CD14-positive monocyte (primary cell): ENCODE results near the gene PLOD3. TPM values are rescaled to one million over a fixed set of nuclear protein-coding genes. Genes with fewer than 3 reads are reported as not detected.

Source experiments
- DNase-seq, 3 donors: peaks; one replicate each; pipeline ENCODE4 v3.0.0-alpha.2; 2011 to 2022
- H2AFZ ChIP-seq: 2 replicates; pipeline ENCODE4 v1.6.0; 2012; ENCODE audit warnings: mild to moderate bottlenecking, low read depth, low read length, inconsistent platforms; ENCODE audit not compliant: insufficient read depth, poor library complexity, severe bottlenecking
- H3K27ac ChIP-seq, 2 donors: 1 replicate in 1 of 2; 2 replicates in 1 of 2; pipeline ENCODE4 v1.5.1; 2012 to 2013; ENCODE audit warnings: low read length in 2 of 2, control low read depth in 1 of 2, inconsistent platforms in 1 of 2, low read depth in 1 of 2, mild to moderate bottlenecking in 1 of 2
- H3K27me3 ChIP-seq, 2 donors: one replicate each; pipeline versions ENCODE4 v1.6.0 to v1.6.1; 2011 to 2013; ENCODE audit warnings: low read length in 2 of 2; ENCODE audit not compliant: control insufficient read depth in 2 of 2, insufficient read depth in 2 of 2
- H3K36me3 ChIP-seq, 2 donors: replicated peaks in 1 of 2; 1 replicate in 1 of 2; 2 replicates in 1 of 2; pipeline versions ENCODE4 v1.5.1 to v1.6.1; 2012 to 2013; ENCODE audit warnings: low read length in 2 of 2, control low read depth in 1 of 2, inconsistent platforms in 1 of 2, mild to moderate bottlenecking in 1 of 2; ENCODE audit not compliant: insufficient read depth in 2 of 2, control insufficient read depth in 1 of 2
- H3K4me1 ChIP-seq, 2 donors: 1 replicate in 1 of 2; 2 replicates in 1 of 2; pipeline versions ENCODE4 v1.5.1 to v1.6.1; 2012 to 2013; ENCODE audit warnings: low read length in 2 of 2, control low read depth in 1 of 2, inconsistent platforms in 1 of 2, mild to moderate bottlenecking in 1 of 2, moderate library complexity in 1 of 2; ENCODE audit not compliant: insufficient read depth in 2 of 2, control insufficient read depth in 1 of 2
- H3K4me2 ChIP-seq: replicated peaks from 2 replicates; pipeline ENCODE3; 2012; ENCODE audit warnings: low read length, moderate library complexity, mild to moderate bottlenecking; ENCODE audit not compliant: poor library complexity, severe bottlenecking; ENCODE audit errors: extremely low read depth
- H3K4me3 ChIP-seq, 3 experiments: fragments of 200-600 bp in 1 of 3; sonication (generic) in 1 of 3; replicated peaks in 1 of 3; 1 replicate in 2 of 3; 2 replicates in 1 of 3; pipeline ENCODE4 v1.5.1; 2011 to 2013; ENCODE audit warnings: low read length in 3 of 3, mild to moderate bottlenecking in 3 of 3, control low read depth in 2 of 3, low read depth in 2 of 3, inconsistent platforms in 1 of 3, moderate library complexity in 1 of 3
- H3K79me2 ChIP-seq: 2 replicates; pipeline ENCODE4 v1.6.0; 2012; ENCODE audit warnings: mild to moderate bottlenecking, control low read depth, inconsistent platforms, low read length, moderate library complexity; ENCODE audit not compliant: insufficient read depth
- H3K9ac ChIP-seq: 2 replicates; pipeline ENCODE4 v1.6.0; 2017; ENCODE audit warnings: low read length, mild to moderate bottlenecking; ENCODE audit not compliant: insufficient read depth, poor library complexity, severe bottlenecking
- H3K9me3 ChIP-seq, 2 donors: replicated peaks in 1 of 2; 1 replicate in 1 of 2; 2 replicates in 1 of 2; pipeline versions ENCODE4 v1.5.1 to v1.6.1; 2012 to 2013; ENCODE audit warnings: low read length in 2 of 2, control low read depth in 1 of 2; ENCODE audit not compliant: control insufficient read depth in 1 of 2, insufficient read depth in 1 of 2
- H4K20me1 ChIP-seq: 2 replicates; pipeline ENCODE4 v1.6.0; 2012; ENCODE audit warnings: mild to moderate bottlenecking, low read length, control low read depth, moderate library complexity; ENCODE audit not compliant: insufficient read depth
- H3K27ac Mint-ChIP-seq, 7 donors: one replicate each; pipeline ENCODE4 v1.8.0; 2020; ENCODE audit warnings: mild to moderate bottlenecking in 7 of 7, mixed read lengths in 7 of 7, moderate library complexity in 6 of 7, inconsistent platforms in 2 of 7
- H3K27me3 Mint-ChIP-seq, 3 donors: one replicate each; pipeline ENCODE4 v1.8.0; 2021 to 2022; ENCODE audit warnings: low read depth in 3 of 3, mild to moderate bottlenecking in 3 of 3, mixed read lengths in 3 of 3, moderate library complexity in 3 of 3, inconsistent platforms in 1 of 3
- H3K36me3 Mint-ChIP-seq, 2 donors: one replicate each; pipeline ENCODE4 v1.8.0; 2020; ENCODE audit warnings: mixed read lengths in 2 of 2, inconsistent platforms in 1 of 2, mild to moderate bottlenecking in 1 of 2
- H3K4me1 Mint-ChIP-seq: one replicate; pipeline ENCODE4 v1.8.0; 2020; ENCODE audit warnings: mild to moderate bottlenecking, mixed read lengths
- H3K4me3 Mint-ChIP-seq, 2 donors: one replicate each; pipeline ENCODE4 v1.8.0; 2020; ENCODE audit warnings: mild to moderate bottlenecking in 2 of 2, mixed read lengths in 2 of 2, moderate library complexity in 1 of 2
- H3K9me3 Mint-ChIP-seq, 7 donors: one replicate each; pipeline ENCODE4 v1.8.0; 2020 to 2022; ENCODE audit warnings: mixed read lengths in 7 of 7, mild to moderate bottlenecking in 6 of 7, moderate library complexity in 6 of 7, inconsistent platforms in 2 of 7
- CTCF ChIP-seq: fragments of 200-600 bp; IDR thresholded peaks from one replicate; pipeline ENCODE4 v1.8.0; 2022; ENCODE audit warnings: antibody characterized with exemption, mild to moderate bottlenecking
- WGBS: methylation state at CpG from one replicate; pipeline ENCODE4 v1.1.5; 2013; ENCODE audit warnings: missing lambda C conversion rate; ENCODE audit not compliant: insufficient coverage; 5-methylcytosine and 5-hydroxymethylcytosine counted together
- intact Hi-C, 2 donors: fragments of 100-400 bp; cut with micrococcal nuclease; formaldehyde crosslinking; loops; one replicate each; pipeline versions ENCODE4 v1.15.0 to v1.15.1; 2023
- polyA plus RNA-seq, 3 donors: library from polyadenylated mRNA; depleted of rRNA in 1 of 3; unstranded in 2 of 3; stranded (reverse) in 1 of 3; fragments of 300-500 nt in 2 of 3; fragments of >200 nt in 1 of 3; fragmentation: Illumina TruSeq in 2 of 3; gene quantifications; 1 replicate in 2 of 3; 2 replicates in 1 of 3; pipeline ENCODE4 v1.2.3, GENCODE V29; 2012 to 2021

PLOD3 gene
- polyA plus RNA-seq, 3 donors: 26.9 to 70.1 (median 28.1) TPM

GRCh38 chr7:101235050-101235449, 17.7 kb upstream of the PLOD3 start:
- intact Hi-C loops: no loop called here
- peak overlapping the region in 3 of 7 donors; percentile 27 to 60 (median 59) for H3K27ac Mint-ChIP-seq
- no peak overlapping the region for H3K9ac ChIP-seq
- H3K4me3 Mint-ChIP-seq: no peak overlapping the region
- no peaks in the 10 kb centered on the region for H3K9me3 ChIP-seq
- no peak overlapping the region for H2AFZ ChIP-seq
- H3K4me2 ChIP-seq: no peak overlapping the region
- H3K79me2 ChIP-seq: no peaks in the 10 kb centered on the region
- WGBS: 87% methylated on average over 5 of the region's 11 CpGs
- H4K20me1 ChIP-seq: peaks cover 65% of the 10 kb centered on the region
- peak; percentile 8 for TF ChIP-seq CTCF
- H3K4me1 Mint-ChIP-seq: peaks cover 27% of the 10 kb centered on the region
- H3K36me3 Mint-ChIP-seq: peaks cover 34 to 54% of the 10 kb centered on the region in 2 donors
- peaks cover 23 to 26% of the 10 kb centered on the region in 2 donors for H3K4me1 ChIP-seq
- no peak for DNase-seq
- H3K4me3 ChIP-seq: no peak overlapping the region
- peaks cover 20 to 28% of the 10 kb centered on the region in 2 donors for H3K36me3 ChIP-seq
- no peak overlapping the region for H3K27ac ChIP-seq
- peaks cover 0 to 2% (median 0%) of the 10 kb centered on the region in 7 donors for H3K9me3 Mint-ChIP-seq
- H3K27me3 Mint-ChIP-seq: peaks cover 14 to 31% (median 21%) of the 10 kb centered on the region in 3 donors
- peaks cover 0 to 27% of the 10 kb centered on the region in 2 donors for H3K27me3 ChIP-seq

- no peak overlapping the region for H3K4me3 Mint-ChIP-seq
Observed at GRCh38 chr7:101234636-101235035, 17.3 kb upstream of the PLOD3 start.

More at GRCh38 chr7:101234636-101235035, 17.3 kb upstream of the PLOD3 start:
- TF ChIP-seq CTCF: no peak
- H3K27me3 Mint-ChIP-seq: peaks cover 14 to 31% (median 21%) of the 10 kb centered on the region in 3 donors
- H3K9me3 Mint-ChIP-seq: peaks cover 0 to 2% (median 0%) of the 10 kb centered on the region in 7 donors
- peaks cover 27% of the 10 kb centered on the region for H3K4me1 Mint-ChIP-seq
- H3K4me2 ChIP-seq: no peak overlapping the region
- no peak overlapping the region for H2AFZ ChIP-seq
- no peaks in the 10 kb centered on the region for H3K9me3 ChIP-seq
- DNase-seq: no peak
- peaks cover 0 to 27% of the 10 kb centered on the region in 2 donors for H3K27me3 ChIP-seq
- peaks cover 16 to 24% of the 10 kb centered on the region in 2 donors for H3K36me3 ChIP-seq
- peaks cover 21 to 22% of the 10 kb centered on the region in 2 donors for H3K4me1 ChIP-seq
- H3K27ac ChIP-seq: no peak overlapping the region
- no peak overlapping the region for H3K4me3 ChIP-seq
- intact Hi-C loops: no loop called here
- H3K9ac ChIP-seq: no peak overlapping the region
- peaks cover 31 to 53% of the 10 kb centered on the region in 2 donors for H3K36me3 Mint-ChIP-seq
- H3K27ac Mint-ChIP-seq: peak overlapping the region in 4 of 7 donors; percentile 27 to 60 (median 50)
- WGBS: 100% methylated on average over 3 of the region's 5 CpGs
- H4K20me1 ChIP-seq: peaks cover 61% of the 10 kb centered on the region
- no peaks in the 10 kb centered on the region for H3K79me2 ChIP-seq
